Esophagus (tissue), 2 donors: Measurements from ENCODE around the gene CSNK1G1. TPM values are rescaled to one million over a fixed set of nuclear protein-coding genes. Genes with fewer than 3 reads are reported as not detected.
"Not testable (repeated sequence)": the region's sequence is repeated elsewhere in the genome, so short reads cannot be mapped to it uniquely, and the experiment has no call there.

Experiments used
- H3K27ac ChIP-seq, 2 donors: one replicate each; pipeline ENCODE4 v1.5.1; 2013; ENCODE audit warnings: low read depth in 2 of 2, mild to moderate bottlenecking in 2 of 2, inconsistent platforms in 1 of 2, low read length in 1 of 2, moderate library complexity in 1 of 2
- H3K27me3 ChIP-seq, 2 donors: one replicate each; pipeline ENCODE4 v1.6.1; 2013; ENCODE audit warnings: low read length in 2 of 2, control low read depth in 1 of 2, mild to moderate bottlenecking in 1 of 2; ENCODE audit not compliant: insufficient read depth in 2 of 2, control insufficient read depth in 1 of 2
- H3K36me3 ChIP-seq, 2 donors: one replicate each; pipeline ENCODE4 v1.6.1; 2013; ENCODE audit warnings: low read length in 1 of 2; ENCODE audit not compliant: control insufficient read depth in 2 of 2, insufficient read depth in 2 of 2
- H3K4me1 ChIP-seq, 2 donors: one replicate each; pipeline ENCODE4 v1.6.1; 2013; ENCODE audit warnings: low read length in 1 of 2; ENCODE audit not compliant: control insufficient read depth in 2 of 2, insufficient read depth in 2 of 2
- H3K4me3 ChIP-seq, 2 donors: one replicate each; pipeline ENCODE4 v1.5.1; 2013; ENCODE audit warnings: low read length in 2 of 2, mild to moderate bottlenecking in 2 of 2, low read depth in 1 of 2, moderate library complexity in 1 of 2
- H3K9me3 ChIP-seq, 2 donors: one replicate each; pipeline ENCODE4 v1.6.1; 2013; ENCODE audit warnings: mild to moderate bottlenecking in 2 of 2, low read depth in 1 of 2, low read length in 1 of 2, moderate library complexity in 1 of 2; ENCODE audit not compliant: control insufficient read depth in 2 of 2, insufficient read depth in 1 of 2
- WGBS, 2 donors: extraction: QIAGEN DNeasy Blood & Tissue Kit; methylation state at CpG; one replicate each; pipeline ENCODE4 v1.1.7; 2013; 5-methylcytosine and 5-hydroxymethylcytosine counted together
- polyA plus RNA-seq, 2 donors: library from polyadenylated mRNA; stranded (reverse); fragments of 200-250 nt; gene quantifications; one replicate each; pipeline ENCODE4 v1.2.3, GENCODE V29; 2013
- donor health status: healthy with polysubstance abuse.
- donor health status: Bipolar disorder and iron deficiency.

CSNK1G1 gene
- polyA plus RNA-seq, 2 donors, result 3.8 to 4.6 TPM

- H3K4me1 ChIP-seq, result no peaks in the 10 kb centered on the region
- H3K9me3 ChIP-seq, result no peaks in the 10 kb centered on the region
- H3K27me3 ChIP-seq, result no peaks in the 10 kb centered on the region
- H3K36me3 ChIP-seq, result no peaks in the 10 kb centered on the region
- H3K27ac ChIP-seq, result no peak overlapping the region
- WGBS, 2 donors, result 39 to 44% methylated on average over 1 of the region's 1 CpG
- no peak overlapping the region for H3K4me3 ChIP-seq
Measured at GRCh38 chr15:64284042-64284441, 71.9 kb downstream of the CSNK1G1 start.

DNA sequence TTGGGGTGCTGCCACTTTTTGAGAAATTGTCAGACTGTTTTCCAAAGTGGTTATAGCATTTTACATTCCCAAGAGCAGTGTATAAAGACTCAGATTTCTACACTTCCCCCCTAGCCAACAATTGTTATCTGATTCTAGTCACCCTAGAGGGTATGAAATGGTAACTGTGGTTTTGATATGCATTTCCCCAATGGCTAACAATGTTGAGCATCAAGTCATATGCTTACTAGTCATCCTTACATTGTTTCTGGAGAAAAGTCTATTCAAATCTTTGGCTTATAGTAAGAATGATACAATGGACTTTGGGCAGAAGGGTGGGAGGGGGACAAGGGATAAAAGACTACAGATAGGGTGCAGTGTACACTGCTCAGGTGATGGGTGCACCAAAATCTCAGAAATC is 73.3 kb downstream of the CSNK1G1 start:
- no peaks in the 10 kb centered on the region for H3K4me1 ChIP-seq
- H3K4me3 ChIP-seq, result no peak overlapping the region
- no peak overlapping the region for H3K27ac ChIP-seq
- no peaks in the 10 kb centered on the region for H3K27me3 ChIP-seq
- H3K36me3 ChIP-seq, result no peaks in the 10 kb centered on the region
- no peaks in the 10 kb centered on the region for H3K9me3 ChIP-seq

GRCh38 chr15:64279131-64279530 is 76.8 kb downstream of the CSNK1G1 start:
- no peaks in the 10 kb centered on the region for H3K4me1 ChIP-seq
- 95 to 97% methylated on average over 4 of the region's 4 CpGs for WGBS, 2 donors
- H3K9me3 ChIP-seq, result no peaks in the 10 kb centered on the region
- H3K27me3 ChIP-seq, result no peaks in the 10 kb centered on the region
- no peaks in the 10 kb centered on the region for H3K36me3 ChIP-seq
- no peak overlapping the region for H3K27ac ChIP-seq
- H3K4me3 ChIP-seq, result no peak overlapping the region

DNA sequence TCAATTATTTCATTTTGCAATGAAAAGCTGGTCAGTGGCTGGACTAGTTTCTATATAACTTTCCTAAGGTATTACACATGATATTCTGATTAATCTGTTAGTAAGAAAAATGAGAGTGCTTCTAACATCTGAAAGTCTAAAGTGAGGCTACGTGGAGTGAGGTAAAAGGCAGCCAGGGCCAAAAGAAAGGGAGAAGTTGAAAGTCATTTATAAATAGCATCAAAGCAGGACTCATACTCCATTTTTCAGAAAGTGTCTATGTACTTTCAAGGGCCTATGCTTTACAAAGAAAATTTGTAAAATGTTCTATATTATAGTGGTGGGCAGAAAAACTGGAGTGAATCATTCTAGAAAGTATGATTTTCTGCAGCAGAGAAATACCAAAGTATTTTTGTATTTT is 80.0 kb downstream of the CSNK1G1 start:
- Histone ChIP-seq H3K4me3 (no peak overlapping the region), H3K27me3 (no peaks in the 10 kb centered on the region), H3K9me3 (no peaks in the 10 kb centered on the region), H3K36me3 (no peaks in the 10 kb centered on the region), H3K4me1 (no peaks in the 10 kb centered on the region), H3K27ac (no peak overlapping the region)
- WGBS, 2 donors, result 68 to 77% methylated on average over 1 of the region's 1 CpG

DNA sequence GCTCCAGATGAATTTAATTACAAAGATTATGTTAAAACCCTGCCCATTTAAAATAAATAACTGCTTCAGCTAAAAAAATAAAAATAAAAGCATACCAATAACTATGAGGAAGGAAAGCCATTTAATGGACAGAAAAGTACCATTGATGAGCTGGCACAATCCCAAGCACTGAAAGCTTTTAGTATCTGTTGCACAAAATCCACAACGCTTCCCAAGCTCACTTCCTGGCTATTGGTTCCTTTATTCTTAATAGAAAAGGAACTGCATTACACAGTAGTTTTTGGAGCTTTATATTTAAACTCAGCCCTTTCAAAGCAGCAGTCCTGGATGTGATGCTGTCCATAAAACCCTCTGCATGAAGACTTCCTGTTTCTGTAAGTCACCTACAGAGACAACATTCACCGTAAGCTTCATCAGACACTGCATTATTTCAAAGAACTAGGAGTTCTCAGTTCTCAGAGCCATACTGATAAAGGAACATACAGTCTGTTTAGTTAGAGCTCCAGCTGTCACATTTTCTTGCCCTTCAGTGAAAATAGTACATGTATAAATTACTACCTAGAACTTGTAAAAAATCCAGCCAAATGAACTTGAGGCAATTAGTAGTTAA is 81.5 kb downstream of the CSNK1G1 start:
- H3K27me3 ChIP-seq, result no peaks in the 10 kb centered on the region
- no peaks in the 10 kb centered on the region for H3K9me3 ChIP-seq
- H3K4me3 ChIP-seq, result no peak overlapping the region
- no peaks in the 10 kb centered on the region for H3K36me3 ChIP-seq
- 63 to 73% methylated on average over 2 of the region's 2 CpGs for WGBS, 2 donors
- no peaks in the 10 kb centered on the region for H3K4me1 ChIP-seq
- no peak overlapping the region for H3K27ac ChIP-seq

DNA sequence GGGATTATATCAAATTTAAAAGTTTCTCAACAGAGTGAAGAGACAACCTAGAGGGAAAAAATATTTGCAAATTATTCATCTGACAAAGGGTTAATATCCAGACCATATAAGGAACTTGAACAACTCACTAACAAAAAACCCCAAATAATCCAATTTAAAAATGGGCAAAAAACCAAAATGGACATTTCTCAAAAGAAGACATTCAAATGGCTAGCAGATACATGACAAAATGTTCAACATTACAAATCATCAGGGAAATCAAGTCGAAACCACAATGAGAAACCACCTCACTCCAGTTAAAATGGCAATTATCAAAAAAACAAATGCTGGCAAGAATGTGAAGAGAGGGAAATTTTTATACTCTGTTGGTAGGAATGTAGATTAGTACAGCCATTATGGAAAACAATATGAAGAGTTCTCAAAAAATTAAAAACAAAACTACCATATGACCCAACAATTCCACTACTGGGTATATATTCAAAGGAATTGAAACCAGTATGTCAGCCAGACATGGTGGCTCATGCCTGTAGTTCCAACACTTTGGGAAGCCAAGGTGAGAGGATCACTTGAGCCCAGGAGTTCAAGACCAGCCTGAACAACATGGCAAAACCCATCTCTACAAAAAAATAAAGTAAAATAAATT is 88.5 kb downstream of the CSNK1G1 start:
- Histone ChIP-seq H3K36me3 (no peaks in the 10 kb centered on the region), H3K9me3 (no peaks in the 10 kb centered on the region), H3K4me1 (no peaks in the 10 kb centered on the region), H3K4me3 (no peak overlapping the region), H3K27me3 (no peaks in the 10 kb centered on the region), H3K27ac (no peak overlapping the region)
- WGBS, 2 donors, result 93 to 95% methylated on average over 1 of the region's 1 CpG

DNA sequence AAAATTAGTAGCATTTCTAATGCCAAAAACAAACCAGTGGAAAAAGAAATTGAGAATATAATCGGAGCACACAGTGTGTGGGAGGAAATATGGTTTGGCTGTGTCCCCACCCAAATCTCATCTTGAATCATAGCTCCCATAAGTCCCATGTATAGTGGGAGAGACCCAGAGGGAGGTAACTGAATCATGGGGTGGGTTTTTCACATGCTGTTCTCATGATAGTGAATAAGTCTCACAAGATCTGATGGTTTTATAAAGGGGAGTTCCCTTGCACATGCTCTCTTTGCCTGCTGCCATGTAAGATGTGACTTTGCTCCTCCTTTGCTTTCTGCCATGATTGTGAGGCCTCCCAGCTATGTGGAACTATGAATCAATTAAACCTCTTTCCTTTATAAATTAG is 90.8 kb downstream of the CSNK1G1 start:
- H3K4me3 ChIP-seq, H3K36me3 ChIP-seq, H3K4me1 ChIP-seq, H3K9me3 ChIP-seq, H3K27ac ChIP-seq, H3K27me3 ChIP-seq: not testable (repeated sequence)
- 54 to 60% methylated on average over 1 of the region's 1 CpG for WGBS, 2 donors

DNA sequence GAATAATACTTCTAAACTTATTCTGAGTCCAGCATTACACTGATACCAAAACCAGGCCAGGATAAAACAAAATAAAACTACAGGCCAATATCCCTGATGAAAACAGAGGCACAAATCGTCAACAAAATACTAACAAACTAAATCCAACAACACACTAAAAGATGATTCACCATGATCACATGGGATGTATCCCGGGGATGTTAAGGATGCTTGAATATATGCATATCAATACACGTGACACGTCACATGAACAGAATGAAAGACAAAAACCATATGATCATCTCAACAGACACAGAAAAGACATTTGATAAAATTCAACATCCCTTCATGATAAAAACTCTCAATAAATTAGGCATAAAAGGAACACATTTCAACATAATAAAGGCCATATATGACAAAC is 91.5 kb downstream of the CSNK1G1 start:
- no peak overlapping the region for H3K27ac ChIP-seq
- 88 to 89% methylated on average over 4 of the region's 4 CpGs for WGBS, 2 donors
- H3K36me3 ChIP-seq, result no peaks in the 10 kb centered on the region
- no peaks in the 10 kb centered on the region for H3K9me3 ChIP-seq
- no peaks in the 10 kb centered on the region for H3K4me1 ChIP-seq
- no peak overlapping the region for H3K4me3 ChIP-seq
- H3K27me3 ChIP-seq, result no peaks in the 10 kb centered on the region

- Histone ChIP-seq H3K36me3 (no peaks in the 10 kb centered on the region), H3K4me1 (no peaks in the 10 kb centered on the region), H3K27ac (no peak overlapping the region), H3K9me3 (no peaks in the 10 kb centered on the region), H3K4me3 (no peak overlapping the region), H3K27me3 (no peaks in the 10 kb centered on the region)
- 66 to 84% methylated on average over 2 of the region's 2 CpGs for WGBS, 2 donors
Measured at GRCh38 chr15:64263567-64263966, 92.4 kb downstream of the CSNK1G1 start.

DNA sequence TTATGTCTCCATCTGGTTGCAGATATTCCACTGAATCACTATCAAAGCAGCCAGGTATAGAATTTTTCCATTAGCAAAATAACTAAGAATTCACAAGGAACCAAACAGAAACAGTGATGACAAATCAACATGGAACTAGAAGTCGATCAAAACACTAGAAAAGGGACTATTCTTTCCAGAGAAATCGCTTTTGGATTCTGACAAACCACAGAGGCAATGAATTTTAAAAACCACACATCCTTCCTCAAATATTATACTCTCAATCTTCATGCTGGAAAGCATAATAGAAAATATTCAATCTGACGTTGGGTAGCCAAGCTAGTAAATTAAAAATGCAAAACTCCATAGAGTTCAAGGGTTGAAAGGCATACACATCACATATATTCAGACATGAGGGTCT is 99.9 kb downstream of the CSNK1G1 start:
- Histone ChIP-seq H3K4me1 (no peaks in the 10 kb centered on the region), H3K36me3 (no peaks in the 10 kb centered on the region), H3K27me3 (no peaks in the 10 kb centered on the region), H3K9me3 (no peaks in the 10 kb centered on the region), H3K4me3 (no peak overlapping the region), H3K27ac (no peak overlapping the region)
- 83 to 86% methylated on average over 3 of the region's 3 CpGs for WGBS, 2 donors
